Ovary (tissue), 3 donors: ENCODE measurements around the gene SMARCD1.

ENCODE experiments used
- POLR2A ChIP-seq: fragments of 450-650 bp; IDR thresholded peaks from one replicate; pipeline ENCODE4 v1.6.1; 2017; ENCODE audit warnings: antibody characterized with exemption, mild to moderate bottlenecking, moderate library complexity
- TF ChIP-seq, protein P1 (sequence below), 3 donors: fragments of 450-650 bp in 2 of 3; fragments of 200-600 bp in 1 of 3; IDR thresholded peaks; one replicate each; pipeline versions ENCODE4 v1.5.1 to v1.8.0; 2016 to 2022; ENCODE audit warnings: antibody characterized with exemption in 3 of 3, mild to moderate bottlenecking in 1 of 3
- donor health status: DM: no; HTN: no; CAD: no.

DNA sequence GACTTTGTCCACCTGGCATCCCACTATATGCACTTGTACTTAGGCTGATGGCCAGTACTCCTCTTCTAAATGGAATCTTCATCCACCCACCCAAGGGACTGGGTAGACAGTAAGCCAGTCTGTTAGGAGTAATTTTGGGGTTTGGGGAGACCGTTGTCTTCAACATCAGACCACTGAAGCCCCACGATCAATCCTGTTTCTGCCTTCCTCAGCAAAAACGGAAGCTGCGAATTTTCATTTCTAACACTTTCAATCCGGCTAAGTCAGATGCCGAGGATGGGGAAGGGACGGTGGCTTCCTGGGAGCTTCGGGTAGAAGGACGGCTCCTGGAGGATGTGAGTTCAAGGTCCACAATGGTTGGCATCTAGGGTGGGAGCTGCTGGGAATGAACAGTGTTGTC lies 2.0 kb downstream of the SMARCD1 start:
- TF ChIP-seq, protein P1, sequence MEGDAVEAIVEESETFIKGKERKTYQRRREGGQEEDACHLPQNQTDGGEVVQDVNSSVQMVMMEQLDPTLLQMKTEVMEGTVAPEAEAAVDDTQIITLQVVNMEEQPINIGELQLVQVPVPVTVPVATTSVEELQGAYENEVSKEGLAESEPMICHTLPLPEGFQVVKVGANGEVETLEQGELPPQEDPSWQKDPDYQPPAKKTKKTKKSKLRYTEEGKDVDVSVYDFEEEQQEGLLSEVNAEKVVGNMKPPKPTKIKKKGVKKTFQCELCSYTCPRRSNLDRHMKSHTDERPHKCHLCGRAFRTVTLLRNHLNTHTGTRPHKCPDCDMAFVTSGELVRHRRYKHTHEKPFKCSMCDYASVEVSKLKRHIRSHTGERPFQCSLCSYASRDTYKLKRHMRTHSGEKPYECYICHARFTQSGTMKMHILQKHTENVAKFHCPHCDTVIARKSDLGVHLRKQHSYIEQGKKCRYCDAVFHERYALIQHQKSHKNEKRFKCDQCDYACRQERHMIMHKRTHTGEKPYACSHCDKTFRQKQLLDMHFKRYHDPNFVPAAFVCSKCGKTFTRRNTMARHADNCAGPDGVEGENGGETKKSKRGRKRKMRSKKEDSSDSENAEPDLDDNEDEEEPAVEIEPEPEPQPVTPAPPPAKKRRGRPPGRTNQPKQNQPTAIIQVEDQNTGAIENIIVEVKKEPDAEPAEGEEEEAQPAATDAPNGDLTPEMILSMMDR (IDR thresholded peaks at IDR 0.05) = no peak
- TF ChIP-seq POLR2A = no peak
